GM23338 (cell line): ENCODE data around the gene DUSP1. TPM values are rescaled to one million over a fixed set of nuclear protein-coding genes. Genes with fewer than 3 reads are reported as not detected.

Source experiments
- ATAC-seq: fragments of 200-7000 bp; cut with Tn5 transposase; 3 replicates; pipeline ENCODE4 v1.9.1; 2020
- DNase-seq: peaks from one replicate; pipeline ENCODE4 v3.0.0-alpha.2; 2015; ENCODE audit warnings: low spot score
- H2AFZ ChIP-seq: fragments of 200-600 bp; sonication (generic); 2 replicates; pipeline ENCODE4 v1.8.0; 2016; ENCODE audit warnings: antibody characterized with exemption, mild to moderate bottlenecking, moderate library complexity
- H3F3A ChIP-seq: fragments of 200-600 bp; sonication (generic); replicated peaks from 2 replicates; pipeline ENCODE4 v1.8.0; 2017; ENCODE audit warnings: antibody characterized with exemption, mixed run types, low read depth
- H3K27ac ChIP-seq: fragments of 200-600 bp; sonication (generic); 2 replicates; pipeline ENCODE4 v1.6.1; 2016; ENCODE audit warnings: low read depth
- H3K27me3 ChIP-seq: fragments of 200-600 bp; sonication (generic); 2 replicates; pipeline ENCODE4 v1.8.0; 2016; ENCODE audit warnings: mild to moderate bottlenecking, mixed run types, moderate library complexity; ENCODE audit not compliant: insufficient read depth
- H3K36me3 ChIP-seq: fragments of 200-600 bp; sonication (generic); 2 replicates; pipeline ENCODE4 v1.8.0; 2016; ENCODE audit warnings: mild to moderate bottlenecking; ENCODE audit not compliant: insufficient read depth
- H3K4me1 ChIP-seq: fragments of 200-600 bp; sonication (generic); 2 replicates; pipeline ENCODE4 v1.8.0; 2016; ENCODE audit warnings: mild to moderate bottlenecking, moderate library complexity; ENCODE audit not compliant: insufficient read depth
- H3K4me2 ChIP-seq: fragments of 200-600 bp; sonication (generic); 2 replicates; pipeline ENCODE4 v1.7.1; 2017; ENCODE audit warnings: mixed run types
- H3K4me3 ChIP-seq: fragments of 200-600 bp; sonication (generic); 2 replicates; pipeline ENCODE4 v1.6.1; 2016; ENCODE audit warnings: mixed run types
- H3K79me2 ChIP-seq: fragments of 200-600 bp; sonication (generic); replicated peaks from 2 replicates; pipeline ENCODE4 v1.8.0; 2017; ENCODE audit warnings: mild to moderate bottlenecking; ENCODE audit not compliant: insufficient read depth
- H3K9me2 ChIP-seq: fragments of 200-600 bp; sonication (generic); 2 replicates; pipeline ENCODE4 v1.8.0; 2017; ENCODE audit not compliant: insufficient read depth
- H4K20me1 ChIP-seq: fragments of 200-600 bp; sonication (generic); replicated peaks from 2 replicates; pipeline ENCODE4 v1.8.0; 2017; ENCODE audit warnings: mild to moderate bottlenecking; ENCODE audit not compliant: insufficient read depth
- H3K27ac Mint-ChIP-seq: 2 replicates; pipeline ENCODE4 v1.8.0; 2020; ENCODE audit warnings: inconsistent platforms, mild to moderate bottlenecking, moderate library complexity, mixed read lengths
- H3K27me3 Mint-ChIP-seq: 3 replicates; pipeline ENCODE4 v1.8.0; 2022; ENCODE audit warnings: low read depth, mild to moderate bottlenecking, moderate library complexity, mixed read lengths, inconsistent platforms; ENCODE audit not compliant: insufficient read depth, poor library complexity
- H3K36me3 Mint-ChIP-seq: 3 replicates; pipeline ENCODE4 v1.8.0; 2021; ENCODE audit warnings: low read depth, mild to moderate bottlenecking, inconsistent platforms, moderate library complexity, mixed read lengths
- H3K4me1 Mint-ChIP-seq: 3 replicates; pipeline ENCODE4 v1.8.0; 2020; ENCODE audit warnings: mild to moderate bottlenecking, inconsistent platforms, mixed read lengths
- H3K4me3 Mint-ChIP-seq: 3 replicates; pipeline ENCODE4 v1.8.0; 2021; ENCODE audit warnings: moderate library complexity, mild to moderate bottlenecking, inconsistent platforms, mixed read lengths
- H3K9me3 Mint-ChIP-seq: 3 replicates; pipeline ENCODE4 v1.8.0; 2020; ENCODE audit warnings: moderate library complexity, mild to moderate bottlenecking, inconsistent platforms, mixed read lengths
- CTCF ChIP-seq, 2 experiments: fragments of 200-600 bp in 1 of 2; sonication (generic) in 1 of 2; conservative IDR thresholded peaks; 2 replicates each; pipeline versions ENCODE4 v1.5.1 to v1.6.1; 2016 to 2017; ENCODE audit warnings: antibody characterized with exemption in 2 of 2, low read depth in 2 of 2, mild to moderate bottlenecking in 2 of 2, moderate library complexity in 1 of 2
- ETS1 ChIP-seq: IDR thresholded peaks from 2 replicates; pipeline ENCODE4 v1.6.1; 2016; ENCODE audit warnings: antibody characterized with exemption
- EZH2 ChIP-seq: fragments of 200-600 bp; sonication (generic); IDR thresholded peaks from one replicate; pipeline ENCODE4 v1.8.0; 2017; ENCODE audit warnings: antibody characterized with exemption, mild to moderate bottlenecking, low read depth; ENCODE audit not compliant: unreplicated experiment
- EZH2phosphoT487 ChIP-seq: fragments of 200-600 bp; sonication (generic); IDR thresholded peaks from one replicate; pipeline ENCODE4 v1.8.1; 2018; ENCODE audit warnings: antibody characterized with exemption; ENCODE audit not compliant: unreplicated experiment
- JUNB ChIP-seq: IDR thresholded peaks from one replicate; pipeline ENCODE4 v1.6.1; 2016; ENCODE audit warnings: antibody characterized with exemption; ENCODE audit not compliant: unreplicated experiment
- NANOG ChIP-seq: IDR thresholded peaks from 2 replicates; pipeline ENCODE4 v1.6.1; 2016; ENCODE audit warnings: antibody characterized with exemption, borderline replicate concordance
- POLR2AphosphoS5 ChIP-seq: IDR thresholded peaks from 2 replicates; pipeline ENCODE4 v1.6.1; 2016; ENCODE audit warnings: antibody characterized with exemption, low read depth
- REST ChIP-seq: IDR thresholded peaks from one replicate; pipeline ENCODE4 v1.6.1; 2018; ENCODE audit warnings: antibody characterized with exemption; ENCODE audit not compliant: unreplicated experiment
- STAT1 ChIP-seq: IDR thresholded peaks from one replicate; pipeline ENCODE4 v1.6.1; 2016; ENCODE audit warnings: antibody characterized with exemption; ENCODE audit not compliant: unreplicated experiment
- ZNF114 ChIP-seq: fragments of 250-450 bp; sonication (Bioruptor Pico); IDR thresholded peaks from 2 replicates; pipeline ENCODE4 v1.5.0; 2020; ENCODE audit warnings: mild to moderate bottlenecking, moderate library complexity
- ZNF331 ChIP-seq: fragments of 250-450 bp; sonication (Bioruptor Pico); IDR thresholded peaks from 2 replicates; pipeline ENCODE4 v1.5.0; 2020; ENCODE audit warnings: low read depth, mild to moderate bottlenecking, moderate library complexity
- polyA plus RNA-seq: library from polyadenylated mRNA; unstranded; fragments of >200 nt; fragmentation: Nextera tagmentation; extraction: Ambion mirVana; gene quantifications from 2 replicates; pipeline ENCODE4 v1.2.1, GENCODE V29; 2016
- total RNA-seq: library from RNA; depleted of rRNA; stranded (reverse); fragments of >200 nt; shearing (Covaris generic); gene quantifications from 2 replicates; pipeline ENCODE4 v1.2.3, GENCODE V29; 2014

Gene DUSP1
- total and polyA plus RNA-seq, 2 experiments from 2014 or later: 9.7 to 17.2 TPM

- TF ChIP-seq REST (no peak), STAT1 (no peak), JUNB (no peak), NANOG (no peak), ETS1 (no peak), POLR2AphosphoS5 (no peak), EZH2 (no peak), EZH2phosphoT487 (no peak), ZNF331 (CRISPR knock-in tag) (no peak), ZNF114 (CRISPR knock-in tag) (no peak), CTCF (conservative IDR thresholded peaks at IDR 0.05; ENCODE audit: low read depth in 2 of 2) (no peak)
Measured at GRCh38 chr5:172768573-172769341, 2.2 kb downstream of the DUSP1 start (continued).

- Histone ChIP-seq H3K27me3 (peaks cover 25% of the 10 kb centered on the region), H3K27ac (no peak overlapping the region), H3K36me3 (peaks cover 4% of the 10 kb centered on the region; the same call in 1 of the 2 replicates), H3K79me2 (peaks cover 9% of the 10 kb centered on the region; the same call in 1 of the 2 replicates), H4K20me1 (peaks cover 17% of the 10 kb centered on the region; the same call in 1 of the 2 replicates), H3K4me1 (peaks cover 15% of the 10 kb centered on the region), H3F3A (peaks cover 3% of the 10 kb centered on the region; the same call in 1 of the 2 replicates), H3K4me3 (no peak overlapping the region), H3K4me2 (no peak overlapping the region), H3K9me2 (no peaks in the 10 kb centered on the region), H2AFZ (no peak overlapping the region)
- ATAC-seq: no peak
- peaks cover 30% of the 10 kb centered on the region for H3K27me3 Mint-ChIP-seq
- no peak overlapping the region for H3K4me3 Mint-ChIP-seq
- H3K4me1 Mint-ChIP-seq: peaks cover 36% of the 10 kb centered on the region
- DNase-seq: no peak
- peaks cover 2% of the 10 kb centered on the region; the same call in 1 of the 3 replicates for H3K9me3 Mint-ChIP-seq
- peaks cover 28% of the 10 kb centered on the region for H3K36me3 Mint-ChIP-seq
- H3K27ac Mint-ChIP-seq: no peak overlapping the region
- TF ChIP-seq ETS1 (no peak), JUNB (no peak)
Measured at GRCh38 chr5:172768098-172768572, 2.9 kb downstream of the DUSP1 start.
